H1 (cell line): ENCODE measurements around the gene TOPORS. TPM values are rescaled to one million over a fixed set of nuclear protein-coding genes. Genes with fewer than 3 reads are reported as not detected.

Experiments used
- CTCF ChIA-PET: fragments of 300-600 bp; sonication (Branson Sonifier 250); formaldehyde crosslinking; loops from one replicate; lab custom pipeline; 2021; ENCODE audit not compliant: partially characterized antibody; lab: Charles Lee
- POLR2A ChIA-PET: fragments of 300-600 bp; sonication (Branson Sonifier 250); formaldehyde crosslinking; loops from one replicate; lab custom pipeline; 2021; ENCODE audit warnings: inconsistent platforms; ENCODE audit not compliant: partially characterized antibody; lab: Charles Lee
- DNase-seq, 2 experiments: peaks; one replicate each; pipeline versions ENCODE4 v3.0.0 to v3.0.0-alpha.2; 2010 to 2022; ENCODE audit warnings: low spot score in 2 of 2, low read depth in 1 of 2, mixed read lengths in 1 of 2
- FAIRE-seq: peaks from 2 replicates; lab custom pipeline; 2011; peaks lifted over from hg19 to GRCh38; lab: Jason Lieb, UNC
- H2AFZ ChIP-seq: 2 replicates; pipeline ENCODE4 v1.8.1; 2012; ENCODE audit warnings: low read length, inconsistent platforms
- H2AK5ac ChIP-seq: 2 replicates; pipeline ENCODE4 v1.6.1; 2013; ENCODE audit warnings: low read depth, low read length
- H2BK120ac ChIP-seq: replicated peaks from 2 replicates; pipeline ENCODE3; 2013; ENCODE audit warnings: low read depth, low read length, inconsistent platforms
- H2BK12ac ChIP-seq: 2 replicates; pipeline ENCODE4 v1.6.1; 2013; ENCODE audit warnings: low read depth, low read length
- H2BK15ac ChIP-seq: 2 replicates; pipeline ENCODE4 v1.6.1; 2013; ENCODE audit warnings: low read length
- H2BK20ac ChIP-seq: 2 replicates; pipeline ENCODE4 v1.6.1; 2013; ENCODE audit warnings: low read length
- H2BK5ac ChIP-seq: 2 replicates; pipeline ENCODE4 v1.6.1; 2013; ENCODE audit warnings: low read depth, low read length
- H3K14ac ChIP-seq: 2 replicates; pipeline ENCODE4 v1.6.1; 2013; ENCODE audit warnings: inconsistent platforms; ENCODE audit not compliant: insufficient read length
- H3K18ac ChIP-seq: 2 replicates; pipeline ENCODE4 v1.6.1; 2013; ENCODE audit warnings: low read length; ENCODE audit errors: extremely low read depth
- H3K23ac ChIP-seq: 2 replicates; pipeline ENCODE4 v1.6.1; 2013; ENCODE audit warnings: inconsistent platforms; ENCODE audit not compliant: insufficient read length
- H3K23me2 ChIP-seq: 2 replicates; pipeline ENCODE4 v1.6.1; 2013; ENCODE audit warnings: low read depth, low read length
- H3K27ac ChIP-seq: 2 replicates; pipeline ENCODE4 v1.6.1; 2011; ENCODE audit warnings: low read depth, low read length, inconsistent platforms
- H3K27me3 ChIP-seq, 4 experiments: replicated peaks in 1 of 4; 1 replicate in 1 of 4; 2 replicates in 3 of 4; pipeline versions ENCODE4 v1.6.1 to v1.8.1; 2011 to 2013; ENCODE audit warnings: low read length in 3 of 4, mild to moderate bottlenecking in 3 of 4, inconsistent platforms in 2 of 4, mixed read lengths in 2 of 4, moderate library complexity in 1 of 4; ENCODE audit not compliant: control insufficient read depth in 3 of 4, insufficient read depth in 3 of 4; ENCODE audit errors: extremely low read depth in 1 of 4
- H3K36me3 ChIP-seq, 4 experiments: 2 replicates each; pipeline versions ENCODE4 v1.6.1 to v1.8.1; 2011 to 2013; ENCODE audit warnings: mild to moderate bottlenecking in 4 of 4, low read length in 3 of 4, moderate library complexity in 2 of 4, control low read depth in 1 of 4, inconsistent platforms in 1 of 4; ENCODE audit not compliant: insufficient read depth in 4 of 4, control insufficient read depth in 2 of 4
- H3K4ac ChIP-seq: replicated peaks from 2 replicates; pipeline ENCODE3; 2013; ENCODE audit warnings: low read length, low read depth, mixed read lengths, inconsistent platforms; ENCODE audit not compliant: insufficient read length
- H3K4me1 ChIP-seq, 4 experiments: replicated peaks in 1 of 4; 1 replicate in 1 of 4; 2 replicates in 3 of 4; pipeline versions ENCODE4 v1.6.1 to v1.8.1; 2011 to 2013; ENCODE audit warnings: low read length in 3 of 4, inconsistent platforms in 2 of 4, mixed read lengths in 1 of 4; ENCODE audit not compliant: insufficient read depth in 4 of 4, control insufficient read depth in 3 of 4
- H3K4me2 ChIP-seq, 2 experiments: 2 replicates each; pipeline versions ENCODE4 v1.6.1 to v1.8.1; 2011 to 2013; ENCODE audit warnings: low read depth in 2 of 2, low read length in 2 of 2, control low read depth in 1 of 2, inconsistent platforms in 1 of 2, mild to moderate bottlenecking in 1 of 2; ENCODE audit not compliant: insufficient read depth in 1 of 2
- H3K4me3 ChIP-seq, 4 experiments: fragments of 200-600, 300-600 bp in 1 of 4; sonication (generic), shearing (Covaris generic), sonication (Bioruptor Twin) in 1 of 4; 2 replicates each; pipeline versions ENCODE4 v1.5.1 to v1.8.1; 2011 to 2016; ENCODE audit warnings: low read length in 4 of 4, low read depth in 3 of 4, control low read depth in 2 of 4, inconsistent platforms in 2 of 4, mild to moderate bottlenecking in 2 of 4, mixed read lengths in 1 of 4, moderate library complexity in 1 of 4; ENCODE audit not compliant: insufficient read depth in 2 of 4; ENCODE audit errors: extremely low read depth in 1 of 4
- H3K56ac ChIP-seq: replicated peaks from 2 replicates; pipeline ENCODE3; 2013; ENCODE audit warnings: low read depth, mild to moderate bottlenecking, mixed read lengths, low read length, inconsistent platforms; ENCODE audit not compliant: insufficient read length
- H3K79me1 ChIP-seq: 2 replicates; pipeline ENCODE4 v1.6.1; 2013; ENCODE audit warnings: low read depth, low read length, control low read depth
- H3K79me2 ChIP-seq, 2 experiments: 2 replicates each; pipeline versions ENCODE4 v1.6.1 to v1.8.1; 2012 to 2013; ENCODE audit warnings: low read length in 2 of 2, mild to moderate bottlenecking in 2 of 2, inconsistent platforms in 1 of 2; ENCODE audit not compliant: insufficient read depth in 2 of 2, control insufficient read depth in 1 of 2
- H3K9ac ChIP-seq, 4 experiments: replicated peaks in 1 of 4; 1 replicate in 1 of 4; 2 replicates in 3 of 4; pipeline versions ENCODE4 v1.6.1 to v1.8.1; 2011 to 2013; ENCODE audit warnings: low read depth in 3 of 4, low read length in 3 of 4, control low read depth in 2 of 4, mild to moderate bottlenecking in 2 of 4, moderate library complexity in 2 of 4, inconsistent platforms in 1 of 4; ENCODE audit errors: extremely low read depth in 1 of 4
- H3K9me3 ChIP-seq, 2 experiments: 2 replicates each; pipeline versions ENCODE4 v1.6.1 to v1.8.1; 2012 to 2013; ENCODE audit warnings: mild to moderate bottlenecking in 2 of 2, moderate library complexity in 2 of 2, control low read depth in 1 of 2, inconsistent platforms in 1 of 2, low read depth in 1 of 2, low read length in 1 of 2, mixed read lengths in 1 of 2; ENCODE audit not compliant: insufficient read depth in 2 of 2
- H4K20me1 ChIP-seq, 2 experiments: replicated peaks in 1 of 2; 2 replicates each; pipeline versions ENCODE3 to v1.8.1; 2011 to 2013; ENCODE audit warnings: inconsistent platforms in 2 of 2, low read length in 2 of 2, mild to moderate bottlenecking in 1 of 2; ENCODE audit not compliant: insufficient read depth in 2 of 2, control insufficient read depth in 1 of 2
- H4K5ac ChIP-seq: 2 replicates; pipeline ENCODE4 v1.6.1; 2013; ENCODE audit warnings: low read length, low read depth, mixed read lengths, inconsistent platforms; ENCODE audit not compliant: insufficient read length
- H4K8ac ChIP-seq: 2 replicates; pipeline ENCODE4 v1.8.0; 2013; ENCODE audit warnings: mild to moderate bottlenecking, moderate library complexity, low read length, inconsistent platforms; ENCODE audit not compliant: insufficient read depth; ENCODE audit errors: extremely low read depth
- H4K91ac ChIP-seq: replicated peaks from 2 replicates; pipeline ENCODE3; 2013; ENCODE audit warnings: low read length, mixed read lengths, inconsistent platforms; ENCODE audit not compliant: insufficient read length
- ATF3 ChIP-seq: IDR thresholded peaks from 2 replicates; pipeline ENCODE4 v1.6.1; 2011; ENCODE audit warnings: low read depth, mild to moderate bottlenecking, low read length; ENCODE audit not compliant: insufficient read depth
- E2F6 ChIP-seq: IDR thresholded peaks from 2 replicates; pipeline ENCODE4 v1.6.1; 2012; ENCODE audit warnings: inconsistent platforms
- MAX ChIP-seq: IDR thresholded peaks from 2 replicates; pipeline ENCODE4 v1.6.1; 2012; ENCODE audit warnings: inconsistent platforms
- NRF1 ChIP-seq: IDR thresholded peaks from 2 replicates; pipeline ENCODE4 v1.6.1; 2011; ENCODE audit warnings: mild to moderate bottlenecking, low read depth, low read length, improper control_type of control experiment
- SP1 ChIP-seq: IDR thresholded peaks from 2 replicates; pipeline ENCODE4 v1.6.1; 2011; ENCODE audit warnings: low read depth, low read length
- TAF1 ChIP-seq: IDR thresholded peaks from 2 replicates; pipeline ENCODE4 v1.6.1; 2011; ENCODE audit warnings: mild to moderate bottlenecking, low read depth, low read length
- WGBS, 2 experiments: shearing (Covaris generic) in 1 of 2; methylation state at CpG; one replicate each; pipeline versions ENCODE4 v1.1.6 to v1.1.7; 2013 to 2015; ENCODE audit warnings: low lambda C conversion rate in 2 of 2, mixed read lengths in 2 of 2, inconsistent platforms in 1 of 2, low coverage in 1 of 2, missing lambda C conversion rate in 1 of 2; ENCODE audit not compliant: insufficient replicate concordance in 2 of 2, insufficient coverage in 1 of 2, insufficient read length in 1 of 2; ENCODE audit errors: extremely low coverage in 1 of 2, missing lambda C conversion rate in 1 of 2; 5-methylcytosine and 5-hydroxymethylcytosine counted together
- polyA plus RNA-seq, 7 experiments: library from polyadenylated mRNA; depleted of rRNA in 3 of 7; stranded (reverse) in 5 of 7; unstranded in 2 of 7; fragments of >200 nt in 5 of 7; fragments of 200-250 nt in 2 of 7; gene quantifications; 1 replicate in 5 of 7; 2 replicates in 1 of 7; 4 replicates in 1 of 7; pipeline versions ENCODE4 v1.2.1 to v1.2.3, GENCODE V29; 2011 to 2013; ENCODE audit warnings: missing spikeins in 2 of 7, mixed read lengths in 2 of 7
- total RNA-seq: library from RNA; stranded (reverse); fragmentation: NEBNext Ultra II Directional; extraction: Animal tissue kit (Norgen Biotek cat#: 25700); gene quantifications from 2 replicates; pipeline ENCODE4 v1.2.1, GENCODE V29; 2021
- TF ChIP-seq, protein P1 (sequence below): IDR thresholded peaks from 2 replicates; pipeline ENCODE4 v1.6.1; 2011; ENCODE audit warnings: low read length, improper control_type of control experiment

TOPORS gene
- total and polyA plus RNA-seq, 2 of the 8 experiments (the other 6 are each of a cell fraction or from before 2014, with no cell fraction given): 10.3 to 30.7 TPM

DNA sequence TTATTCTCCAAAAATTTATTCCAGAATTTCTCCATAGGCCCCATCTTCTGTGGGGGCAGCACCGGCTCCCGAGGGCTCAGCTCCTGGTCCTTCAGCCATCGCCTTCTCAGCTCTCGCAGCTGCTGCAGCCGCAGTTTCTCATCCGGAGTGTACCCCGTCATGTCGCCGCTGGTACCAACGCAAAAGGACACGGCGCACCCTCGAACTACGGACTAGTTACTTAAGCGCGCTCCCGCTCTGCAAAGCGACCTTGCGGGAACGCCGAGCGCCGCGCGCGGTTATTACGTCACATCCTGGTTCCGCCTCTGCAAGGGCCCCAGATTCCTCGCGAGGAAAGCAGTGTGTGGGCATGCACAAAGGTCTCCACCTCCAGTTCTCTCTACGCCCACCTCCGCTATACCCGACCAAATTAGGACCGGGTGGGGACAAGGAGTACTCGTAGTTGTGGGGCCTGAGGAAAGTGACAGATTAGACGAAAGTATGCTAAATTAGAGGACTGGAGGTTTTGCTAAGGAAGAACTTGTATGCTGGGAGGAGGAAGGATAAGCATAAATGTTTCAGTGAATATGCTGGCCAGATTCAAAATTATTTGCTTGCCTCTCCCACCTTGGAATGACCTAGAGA lies 20.6 kb upstream of the TOPORS start, which contains the start of gene NDUFB6:
Gene NDUFB6 (minus strand): TSS at position 260 of the 624 bp plus-strand sequence. CDS start 99 bp downstream, at position 161.
- peak within 1 kb of the TSS; percentile 81 for H3K27ac ChIP-seq
- peaks cover 0 to 5% (median 0%) of the 10 kb centered on the region in 4 experiments; a peak in 2 of 8 replicates for H3K36me3 ChIP-seq
- H3K4me2 ChIP-seq: peak within 1 kb of the TSS; percentile 82 to 89
- H3K56ac ChIP-seq: peak within 1 kb of the TSS; percentile 83
- H2BK5ac ChIP-seq: peak within 1 kb of the TSS; percentile 85
- no peak within 1 kb of the TSS for H2BK12ac ChIP-seq
- peak within 1 kb of the TSS; percentile 85 for H4K5ac ChIP-seq
- peak within 1 kb of the TSS; percentile 81 for H3K18ac ChIP-seq
- peak within 1 kb of the TSS; percentile 88 for H2AFZ ChIP-seq
- CTCF ChIA-PET: interaction anchor here (0.6 to 12.2 kb wide), 13 partner anchors 9 to 421 kb away, joined by 3 to 248 read pairs (median 5); partner anchors contain the start of gene RIGI
- peak within 1 kb of the TSS; percentile 47 for H4K91ac ChIP-seq
- FAIRE-seq (peak; percentile 60), DNase-seq (peak in 1 of 2 experiments; percentile 95)
- H3K79me2 ChIP-seq: peaks cover 4 to 33% of the 10 kb centered on the region in 2 experiments; a peak in 3 of 4 replicates
- H2BK20ac ChIP-seq: no peak within 1 kb of the TSS
- no peaks in the 10 kb centered on the region for H3K27me3 ChIP-seq
- H3K9ac ChIP-seq: peak within 1 kb of the TSS; percentile 70 to 91 (median 78)
- no peak within 1 kb of the TSS for H2BK120ac ChIP-seq
- peaks cover 4% of the 10 kb centered on the region; the same call in 1 of the 2 replicates for H3K79me1 ChIP-seq
- no peak within 1 kb of the TSS for H2AK5ac ChIP-seq
- peaks cover 0 to 6% of the 10 kb centered on the region in 2 experiments for H4K20me1 ChIP-seq
- H2BK15ac ChIP-seq: no peak within 1 kb of the TSS
- H3K4ac ChIP-seq: peak within 1 kb of the TSS; percentile 0
- H3K23ac ChIP-seq: no peak within 1 kb of the TSS
- POLR2A ChIA-PET: interaction anchor here (0.6 to 3.8 kb wide), 4 partner anchors 22 to 1249 kb away, joined by 3 to 24 read pairs (median 6); partner anchors contain the start of genes RIGI, SMIM27 and TOPORS
- peaks cover 0 to 4% (median under 1%) of the 10 kb centered on the region in 4 experiments; a peak in 2 of 7 replicates for H3K4me1 ChIP-seq
- peak within 1 kb of the TSS; percentile 70 to 98 (median 98) for H3K4me3 ChIP-seq
- H3K23me2 ChIP-seq: peaks cover 6% of the 10 kb centered on the region
- no peak within 1 kb of the TSS for H3K14ac ChIP-seq
- no peaks in the 10 kb centered on the region for H3K9me3 ChIP-seq
- WGBS, 2 experiments: 0% methylated on average over 33 of the region's 36 CpGs; no CpG with 5 or more reads in 1 of the 2 experiments
- H4K8ac ChIP-seq: peak within 1 kb of the TSS; percentile 74; the same call in 1 of the 2 replicates
- TF ChIP-seq, protein P1, sequence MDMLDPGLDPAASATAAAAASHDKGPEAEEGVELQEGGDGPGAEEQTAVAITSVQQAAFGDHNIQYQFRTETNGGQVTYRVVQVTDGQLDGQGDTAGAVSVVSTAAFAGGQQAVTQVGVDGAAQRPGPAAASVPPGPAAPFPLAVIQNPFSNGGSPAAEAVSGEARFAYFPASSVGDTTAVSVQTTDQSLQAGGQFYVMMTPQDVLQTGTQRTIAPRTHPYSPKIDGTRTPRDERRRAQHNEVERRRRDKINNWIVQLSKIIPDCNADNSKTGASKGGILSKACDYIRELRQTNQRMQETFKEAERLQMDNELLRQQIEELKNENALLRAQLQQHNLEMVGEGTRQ: no peak
- TF ChIP-seq NRF1: no peak
- TF ChIP-seq TAF1: peak; percentile 86
- peak; percentile 83 for TF ChIP-seq ATF3
- TF ChIP-seq SP1: no peak
- TF ChIP-seq E2F6: peak; percentile 51; the same call in 1 of the 2 replicates
- peak; percentile 64 for TF ChIP-seq MAX
